ENCODE results near the gene VPS41. TPM values are rescaled to one million over a fixed set of nuclear protein-coding genes. Genes with fewer than 3 reads are reported as not detected.

Gene VPS41
- 12.6 and 16.8 TPM in 2 replicates for total RNA-seq

DNA sequence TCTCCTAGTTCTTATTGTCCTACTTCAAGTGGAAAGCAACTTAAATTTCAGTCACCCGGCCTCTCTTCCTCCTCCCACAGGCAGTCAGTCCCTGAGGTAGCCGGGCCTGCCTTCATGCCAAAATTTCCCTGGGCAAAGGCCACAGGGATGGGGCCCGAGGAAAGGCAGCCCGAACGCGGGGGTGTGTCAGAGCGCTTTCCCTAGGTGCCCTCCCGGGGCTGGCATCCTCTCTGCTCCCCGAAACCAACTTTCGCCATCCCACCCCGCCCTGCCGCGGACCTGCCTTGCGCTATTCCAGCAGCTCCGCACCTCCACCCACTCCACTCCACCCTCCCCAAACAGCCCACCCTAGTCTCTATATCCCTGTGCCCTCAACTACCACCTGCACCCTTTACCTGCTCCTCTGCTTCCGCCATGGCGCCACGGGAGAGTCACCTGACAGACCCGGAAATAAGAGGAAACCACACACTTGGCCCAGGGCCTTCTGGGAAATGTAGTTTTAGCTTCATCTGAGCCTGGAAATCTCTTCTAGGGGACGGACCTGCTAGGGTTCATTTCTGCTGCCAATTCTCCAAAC, at the start of gene VPS41:
VPS41 (minus strand) TSS at position 433 of the 577 bp plus-strand sequence; CDS start at position 416, 17 bp downstream.

Other genes with a start within 250 kb of the VPS41 start
- not detected in 2 replicates for gene POU6F2, start 68.7 kb upstream of the VPS41 start, total RNA-seq